SJSA1 (cell line): ENCODE measurements around the gene NKD1. TPM values are rescaled to one million over a fixed set of nuclear protein-coding genes. Genes with fewer than 3 reads are reported as not detected.

Experiments used
- DNase-seq, 2 experiments: peaks; one replicate each; pipeline ENCODE4 v3.0.0-alpha.2; 2015 to 2020; ENCODE audit warnings: low spot score in 2 of 2, low read depth in 1 of 2
- H3K27ac ChIP-seq: fragments of 250-450 bp; sonication (Bioruptor Pico); 2 replicates; pipeline ENCODE4 v1.5.1; 2020; ENCODE audit warnings: mild to moderate bottlenecking, moderate library complexity
- H3K27me3 ChIP-seq: fragments of 250-450 bp; sonication (Bioruptor Pico); replicated peaks from 2 replicates; pipeline ENCODE4 v1.5.1; 2020; ENCODE audit warnings: mild to moderate bottlenecking, moderate library complexity
- H3K36me3 ChIP-seq: fragments of 250-450 bp; sonication (Bioruptor Pico); 2 replicates; pipeline ENCODE4 v1.5.1; 2020; ENCODE audit warnings: mild to moderate bottlenecking
- H3K4me1 ChIP-seq: fragments of 250-450 bp; sonication (Bioruptor Pico); replicated peaks from 2 replicates; pipeline ENCODE4 v1.6.1; 2021; ENCODE audit warnings: mild to moderate bottlenecking
- H3K4me3 ChIP-seq: fragments of 250-450 bp; sonication (Bioruptor Pico); 2 replicates; pipeline ENCODE4 v1.5.1; 2020; ENCODE audit warnings: mild to moderate bottlenecking
- H3K9me3 ChIP-seq: fragments of 250-450 bp; sonication (Bioruptor Pico); replicated peaks from 2 replicates; pipeline ENCODE4 v1.5.1; 2020; ENCODE audit warnings: mild to moderate bottlenecking
- total RNA-seq: library from RNA; depleted of rRNA; stranded (reverse); fragments of >200 nt; shearing (Covaris generic); gene quantifications from 2 replicates; pipeline ENCODE4 v1.2.3, GENCODE V29; 2014

NKD1 gene
- total RNA-seq, 1 experiment from 2014 or later, result 0.42 TPM

DNA sequence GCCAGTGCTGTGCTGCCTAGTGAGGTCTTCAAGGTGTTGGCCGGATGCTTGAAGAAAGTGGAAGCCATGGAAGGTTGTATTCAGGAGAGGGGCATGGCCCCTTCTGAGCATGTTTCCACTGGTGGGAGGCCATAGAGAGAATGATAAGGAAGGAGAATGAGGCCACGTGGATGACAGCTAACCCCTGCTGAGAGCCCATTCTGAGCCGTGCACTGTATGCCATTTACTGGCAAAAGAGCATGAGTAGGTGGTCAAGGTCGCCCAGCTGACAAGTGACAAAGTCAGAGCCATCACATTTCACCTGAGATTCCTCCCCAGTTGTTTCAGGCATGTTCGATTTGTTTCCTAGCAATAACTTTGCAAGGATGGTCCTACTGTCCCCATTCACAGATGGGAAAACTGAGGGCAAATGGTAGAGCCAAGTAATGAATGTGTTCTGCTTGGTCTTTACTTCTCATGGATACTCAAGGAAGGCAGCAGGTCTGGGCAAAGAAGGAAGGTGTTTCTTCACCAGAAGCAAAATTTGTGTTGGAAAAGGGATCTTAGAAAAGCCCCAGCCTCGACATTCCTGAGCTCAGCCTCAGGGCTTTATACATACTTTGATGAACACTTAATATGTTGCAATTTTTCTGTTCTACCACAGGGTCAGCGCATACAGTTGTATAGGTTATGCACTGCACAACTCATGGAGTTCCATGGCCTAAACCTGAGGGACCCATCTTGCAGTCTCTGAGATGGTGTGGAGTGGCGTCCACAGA is 10.5 kb upstream of the NKD1 start:
- Histone ChIP-seq H3K4me3 (no peak overlapping the region), H3K36me3 (no peaks in the 10 kb centered on the region), H3K27me3 (peaks cover 7% of the 10 kb centered on the region; the same call in 1 of the 2 replicates)

DNA sequence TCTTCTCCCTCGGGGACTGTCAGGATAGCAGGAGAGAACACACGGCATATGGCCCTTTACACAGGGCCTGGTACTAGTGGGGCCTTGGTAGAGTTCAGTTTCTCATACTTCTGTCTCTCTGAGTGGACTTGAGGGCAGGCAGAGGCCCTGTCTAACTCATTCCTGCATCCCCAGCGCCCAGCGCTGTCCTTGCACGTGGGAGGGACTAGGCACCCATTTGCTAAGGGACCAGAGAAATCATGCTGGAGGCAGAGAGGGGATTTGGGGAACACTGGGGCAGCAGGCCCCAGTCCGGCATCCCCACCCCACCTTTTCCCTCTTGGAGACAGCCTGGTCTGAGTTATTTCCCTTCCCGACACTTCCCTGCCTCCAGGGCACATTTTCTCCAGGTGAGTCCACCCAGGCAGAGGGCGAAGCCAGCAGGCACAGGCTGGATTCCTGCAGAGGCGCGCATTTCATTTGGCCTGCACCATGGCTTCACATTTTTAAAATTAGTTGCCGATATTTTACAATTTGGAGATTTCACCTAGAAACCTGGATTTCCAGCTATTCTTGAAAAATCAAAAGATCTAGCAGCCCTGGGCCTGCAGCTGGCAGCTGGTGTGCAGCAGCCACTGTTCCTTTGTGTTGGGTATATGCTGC is 9.7 kb upstream of the NKD1 start:
- no peak for DNase-seq

More for the DNA sequence above, 10.5 kb upstream of the NKD1 start:
- Histone ChIP-seq H3K9me3 (no peaks in the 10 kb centered on the region), H3K27ac (no peak overlapping the region), H3K4me1 (no peaks in the 10 kb centered on the region)
- no peak for DNase-seq

DNA sequence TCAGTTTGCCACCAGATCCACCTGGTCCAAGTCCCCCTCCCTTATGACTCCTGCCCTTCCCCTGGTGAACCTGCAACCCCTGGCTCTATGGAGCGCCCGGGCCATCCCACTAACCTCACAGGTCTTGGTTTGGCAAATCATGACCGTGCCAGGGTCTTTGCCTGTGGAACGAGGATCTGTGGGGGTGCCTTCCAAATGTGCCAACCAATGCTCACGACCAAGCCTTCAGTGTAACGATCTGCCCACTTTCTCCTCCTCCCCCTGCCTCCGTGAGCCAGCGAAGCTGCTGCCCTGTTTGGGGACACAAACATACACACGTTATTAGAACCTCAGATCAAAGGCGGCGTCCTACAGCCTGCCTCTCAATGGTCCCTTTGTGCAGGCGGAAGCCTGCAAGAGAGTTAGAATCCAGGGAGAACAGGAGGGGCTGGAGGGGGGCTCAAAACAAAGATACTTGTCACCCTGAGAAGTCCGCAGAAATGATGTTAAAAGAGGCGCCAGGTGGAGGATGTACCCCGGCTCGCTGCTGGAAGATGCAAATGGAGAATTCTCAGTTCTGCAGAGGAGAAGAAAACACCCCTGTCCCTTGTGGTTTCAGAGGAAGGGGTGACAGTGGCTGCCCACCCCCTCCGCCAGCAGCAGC is 9.0 kb upstream of the NKD1 start:
- no peaks in the 10 kb centered on the region for H3K4me1 ChIP-seq
- H3K27me3 ChIP-seq, result peaks cover 7% of the 10 kb centered on the region; the same call in 1 of the 2 replicates
- no peak overlapping the region for H3K4me3 ChIP-seq
- no peak for DNase-seq
- H3K9me3 ChIP-seq, result no peaks in the 10 kb centered on the region
- H3K27ac ChIP-seq, result no peak overlapping the region
- no peaks in the 10 kb centered on the region for H3K36me3 ChIP-seq

More for the DNA sequence above, 9.7 kb upstream of the NKD1 start:
- Histone ChIP-seq H3K36me3 (no peaks in the 10 kb centered on the region), H3K4me1 (no peaks in the 10 kb centered on the region), H3K27me3 (peaks cover 7% of the 10 kb centered on the region; the same call in 1 of the 2 replicates), H3K9me3 (no peaks in the 10 kb centered on the region), H3K4me3 (no peak overlapping the region), H3K27ac (no peak overlapping the region)

DNA sequence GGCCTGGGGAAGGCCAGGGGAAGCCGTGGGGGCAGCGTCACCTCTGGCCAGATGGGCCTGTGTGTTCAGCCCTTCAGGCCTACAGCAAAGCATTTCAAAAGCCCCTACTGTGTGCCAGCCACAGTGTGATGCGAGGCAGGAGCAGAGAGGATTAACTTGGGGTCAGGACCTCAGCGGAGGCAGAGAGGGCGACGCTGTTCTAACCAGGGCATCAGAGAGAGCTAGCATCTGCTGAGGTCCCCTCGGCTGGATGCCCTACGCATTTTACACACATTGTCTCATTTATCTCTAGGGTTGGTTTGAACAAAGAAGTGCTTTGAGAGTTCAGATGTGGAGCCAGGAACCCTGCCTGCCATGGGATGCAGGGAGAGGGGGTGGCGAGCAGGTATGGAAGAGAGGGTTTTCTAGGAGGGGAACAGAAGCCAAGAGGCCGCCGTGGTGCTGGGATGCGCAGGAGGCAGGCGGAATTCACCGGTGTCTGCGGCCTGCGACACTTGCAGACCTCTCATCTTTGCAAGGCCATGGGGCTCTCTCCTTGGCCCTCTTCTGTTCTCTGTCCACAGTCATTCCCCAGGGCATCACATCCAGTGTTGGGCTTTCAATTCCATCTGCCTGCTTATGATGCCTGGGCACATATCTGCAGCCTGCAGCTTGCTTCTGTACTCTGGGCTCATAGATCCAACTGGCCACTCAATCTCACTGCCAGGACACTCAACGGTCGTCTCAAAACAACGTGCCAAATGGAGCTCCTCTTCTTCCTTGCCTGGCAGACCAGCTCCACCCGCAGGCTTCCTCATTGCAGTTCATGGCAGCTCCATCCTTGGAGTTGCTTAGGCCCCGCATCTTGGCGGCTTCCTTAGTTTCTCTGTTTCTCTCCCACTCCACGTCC is 8.1 kb upstream of the NKD1 start:
- Histone ChIP-seq H3K27me3 (peaks cover 7% of the 10 kb centered on the region; the same call in 1 of the 2 replicates), H3K36me3 (no peaks in the 10 kb centered on the region), H3K27ac (no peak overlapping the region), H3K4me3 (no peak overlapping the region), H3K9me3 (no peaks in the 10 kb centered on the region), H3K4me1 (no peaks in the 10 kb centered on the region)
- DNase-seq, result no peak

DNA sequence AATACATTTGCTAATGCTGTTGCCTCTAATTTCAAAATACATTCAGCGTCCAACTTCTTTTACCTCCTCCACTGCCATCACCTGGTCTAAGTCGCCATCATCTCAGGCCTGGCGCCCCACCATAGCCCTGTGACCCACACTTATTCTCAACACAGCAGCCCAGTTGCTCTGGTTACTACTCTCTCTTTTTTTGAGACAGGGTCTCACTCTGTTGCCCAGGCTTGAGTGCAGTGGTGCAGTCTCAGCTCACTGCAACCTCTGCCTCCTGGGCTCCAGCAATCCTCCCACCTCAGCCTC is 7.5 kb upstream of the NKD1 start:
- Histone ChIP-seq H3K4me3 (no peak overlapping the region), H3K36me3 (no peaks in the 10 kb centered on the region), H3K4me1 (no peaks in the 10 kb centered on the region), H3K27ac (no peak overlapping the region), H3K27me3 (peaks cover 7% of the 10 kb centered on the region; the same call in 1 of the 2 replicates), H3K9me3 (no peaks in the 10 kb centered on the region)
- no peak for DNase-seq

DNA sequence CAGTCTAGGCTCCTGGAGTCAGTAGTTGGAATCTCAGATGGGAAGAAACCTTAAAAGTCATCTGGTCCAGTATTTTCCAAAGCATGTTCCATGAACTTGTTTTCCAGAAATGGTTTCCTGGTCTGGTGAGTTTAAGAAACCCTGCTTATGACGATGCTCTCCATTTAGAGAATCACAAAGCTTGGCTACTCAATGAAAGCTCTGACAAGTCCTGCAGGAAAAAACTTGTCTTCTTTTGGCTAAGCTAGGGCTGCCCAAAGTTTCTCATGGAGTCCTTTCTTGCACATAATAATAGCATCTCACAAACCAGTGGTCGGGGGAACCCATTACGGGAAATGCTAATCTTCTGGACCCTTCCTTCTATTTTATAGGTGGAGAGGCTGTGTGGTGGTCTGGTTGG is 5.5 kb upstream of the NKD1 start:
- H3K27ac ChIP-seq, result no peak overlapping the region
- peaks cover 21% of the 10 kb centered on the region for H3K27me3 ChIP-seq
- H3K4me3 ChIP-seq, result no peak overlapping the region
- no peak for DNase-seq
- H3K4me1 ChIP-seq, result no peaks in the 10 kb centered on the region
- H3K36me3 ChIP-seq, result no peaks in the 10 kb centered on the region
- H3K9me3 ChIP-seq, result no peaks in the 10 kb centered on the region

DNA sequence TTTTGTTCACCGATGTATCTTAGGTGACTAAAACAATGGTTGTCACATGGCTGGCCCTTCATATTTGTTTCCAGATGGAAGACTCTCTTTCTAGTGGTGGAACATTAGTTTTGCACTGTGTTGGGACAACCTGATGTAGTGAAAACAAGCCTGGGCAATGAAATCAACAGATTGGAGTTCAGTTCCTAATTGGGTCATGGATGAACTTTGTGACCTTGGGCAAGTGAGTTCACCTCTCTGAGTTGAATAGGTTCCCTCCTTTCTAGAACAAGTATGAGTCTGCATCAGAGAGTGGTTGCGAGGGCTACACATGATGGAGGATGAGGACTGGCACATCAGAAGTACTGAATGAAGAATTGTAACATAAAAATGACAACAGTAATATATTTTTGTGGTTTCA is 2.1 kb upstream of the NKD1 start:
- H3K27me3 ChIP-seq, result peaks cover 25% of the 10 kb centered on the region
- DNase-seq, result no peak
- no peak overlapping the region for H3K4me3 ChIP-seq
- H3K36me3 ChIP-seq, result no peaks in the 10 kb centered on the region
- no peak overlapping the region for H3K27ac ChIP-seq
- peaks cover 5% of the 10 kb centered on the region for H3K4me1 ChIP-seq
- no peaks in the 10 kb centered on the region for H3K9me3 ChIP-seq

DNA sequence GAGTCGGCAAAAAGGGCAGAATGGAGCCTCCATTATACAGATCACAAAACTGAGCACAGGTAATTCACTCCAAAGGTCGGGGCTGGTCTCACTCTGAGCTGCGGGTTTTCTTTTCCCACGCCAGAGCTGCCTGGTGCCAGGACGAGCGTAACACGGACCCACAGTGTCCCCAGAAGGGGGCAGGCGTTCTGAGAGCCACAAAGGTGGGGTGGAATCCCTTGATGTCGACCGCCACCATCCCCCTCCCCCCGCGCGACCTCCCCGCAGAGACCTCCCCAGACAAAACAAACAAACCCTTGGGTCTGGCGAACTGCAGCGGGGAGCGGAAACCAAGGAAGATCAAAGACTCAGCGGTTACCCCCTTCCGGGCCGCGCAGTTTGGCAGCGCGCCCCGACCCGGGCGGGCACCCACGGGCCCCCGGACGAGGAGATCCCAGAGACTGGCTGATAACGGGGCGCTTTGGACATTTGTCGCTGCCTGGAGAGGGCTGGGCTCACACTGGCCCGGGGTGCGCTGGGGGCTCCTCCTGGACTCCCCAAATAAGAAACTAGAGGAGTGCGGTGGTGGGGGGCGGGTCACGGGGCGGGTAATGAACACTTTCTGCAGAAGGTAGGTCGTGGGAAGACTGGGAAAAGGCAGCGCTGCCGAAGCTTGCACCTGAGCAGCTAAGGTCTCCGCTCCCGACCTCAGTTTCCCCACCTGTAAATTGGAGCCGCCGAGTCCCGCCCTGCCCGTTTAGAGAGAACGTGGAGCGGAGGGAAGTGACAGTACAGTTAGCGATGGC is 664 bp upstream of the NKD1 start:
- H3K9me3 ChIP-seq, result no peaks in the 10 kb centered on the region
- H3K27me3 ChIP-seq, result peaks cover 19% of the 10 kb centered on the region
- peak overlapping the region; percentile 60 for H3K4me3 ChIP-seq
- no peak overlapping the region for H3K27ac ChIP-seq
- DNase-seq, result peak; percentile 24 to 55
- H3K36me3 ChIP-seq, result no peaks in the 10 kb centered on the region
- peaks cover 5% of the 10 kb centered on the region for H3K4me1 ChIP-seq

DNA sequence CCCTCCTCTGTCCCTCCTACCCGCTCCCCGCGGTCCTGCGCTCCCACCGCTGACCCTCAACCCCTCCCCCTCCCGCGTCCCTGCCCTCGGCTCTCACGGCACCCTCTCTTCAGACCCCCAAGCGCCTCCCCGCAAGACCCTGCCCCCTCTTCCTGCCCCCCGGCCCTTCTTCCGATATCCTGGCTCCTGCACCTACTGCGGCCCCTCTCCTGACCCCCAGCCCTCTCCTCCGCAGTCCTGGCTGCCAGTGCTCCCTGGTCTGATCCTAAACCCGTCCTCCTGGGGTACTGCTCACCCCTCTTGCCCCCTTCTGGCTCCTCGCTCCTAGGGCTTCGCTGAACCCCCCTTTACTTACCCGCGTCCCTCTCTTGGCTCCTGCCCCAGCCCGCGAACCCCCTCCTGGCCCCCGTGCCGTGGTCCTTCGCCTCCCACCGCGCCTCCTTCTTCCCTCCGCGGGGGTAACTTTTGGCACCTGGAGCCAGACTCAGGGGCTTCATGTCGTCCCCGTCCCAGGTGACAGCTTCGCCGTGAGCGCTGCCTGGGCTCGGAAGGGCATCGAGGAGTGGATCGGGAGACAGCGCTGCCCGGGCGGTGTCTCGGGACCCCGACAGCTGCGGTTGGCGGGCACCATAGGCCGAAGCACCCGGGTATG is 839 bp downstream of the NKD1 start:
- Histone ChIP-seq H3K27me3 (peaks cover 19% of the 10 kb centered on the region), H3K4me3 (peak overlapping the region; percentile 60), H3K36me3 (no peaks in the 10 kb centered on the region), H3K27ac (no peak overlapping the region), H3K9me3 (no peaks in the 10 kb centered on the region), H3K4me1 (peaks cover 5% of the 10 kb centered on the region)
- DNase-seq, result no peak

DNA sequence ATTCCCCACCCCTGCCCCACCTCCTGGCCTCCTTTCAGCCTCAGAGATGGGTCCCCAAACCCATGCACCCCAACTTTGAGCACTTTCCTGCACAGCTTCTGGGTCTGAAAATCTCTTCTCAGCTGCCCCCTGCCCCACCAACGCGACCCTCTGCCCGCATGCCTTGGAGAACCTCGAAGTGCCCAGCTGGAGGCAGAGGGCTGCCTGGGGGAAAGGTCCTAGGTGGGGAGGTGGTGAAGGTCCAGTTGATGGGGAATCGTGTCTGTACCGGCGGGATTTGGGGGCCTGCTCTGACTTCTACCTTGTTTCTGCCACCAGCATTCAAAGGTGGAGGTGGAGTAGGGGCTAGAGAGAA is 1.3 kb downstream of the NKD1 start:
- H3K27ac ChIP-seq, result no peak overlapping the region
- no peak for DNase-seq
- H3K9me3 ChIP-seq, result no peaks in the 10 kb centered on the region
- H3K4me1 ChIP-seq, result peaks cover 5% of the 10 kb centered on the region
- H3K36me3 ChIP-seq, result no peaks in the 10 kb centered on the region
- H3K4me3 ChIP-seq, result no peak overlapping the region
- H3K27me3 ChIP-seq, result peaks cover 19% of the 10 kb centered on the region

DNA sequence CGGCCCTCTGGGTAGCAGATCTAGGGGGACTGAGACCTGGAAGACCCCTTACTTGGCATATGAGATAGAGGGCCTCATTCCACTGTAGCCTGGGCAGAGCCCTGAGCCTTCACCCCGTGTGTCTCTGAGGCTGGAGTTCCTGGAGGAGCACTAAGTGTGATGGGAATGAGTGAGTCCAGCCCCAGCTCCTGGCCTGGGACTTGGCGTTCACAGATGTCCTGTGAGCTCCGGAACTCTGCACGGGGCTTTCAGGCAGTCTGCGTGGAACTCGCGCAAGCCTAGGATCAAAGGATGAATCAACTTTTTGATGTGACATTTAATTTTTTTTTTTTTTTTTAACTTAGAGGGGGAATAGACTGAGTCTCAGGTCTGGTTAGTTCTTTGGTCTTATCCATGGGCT is 1.8 kb downstream of the NKD1 start:
- H3K27me3 ChIP-seq, result peaks cover 19% of the 10 kb centered on the region
- DNase-seq, result no peak
- no peaks in the 10 kb centered on the region for H3K36me3 ChIP-seq
- H3K4me1 ChIP-seq, result peaks cover 5% of the 10 kb centered on the region
- no peaks in the 10 kb centered on the region for H3K9me3 ChIP-seq
- H3K4me3 ChIP-seq, result no peak overlapping the region
- no peak overlapping the region for H3K27ac ChIP-seq

DNA sequence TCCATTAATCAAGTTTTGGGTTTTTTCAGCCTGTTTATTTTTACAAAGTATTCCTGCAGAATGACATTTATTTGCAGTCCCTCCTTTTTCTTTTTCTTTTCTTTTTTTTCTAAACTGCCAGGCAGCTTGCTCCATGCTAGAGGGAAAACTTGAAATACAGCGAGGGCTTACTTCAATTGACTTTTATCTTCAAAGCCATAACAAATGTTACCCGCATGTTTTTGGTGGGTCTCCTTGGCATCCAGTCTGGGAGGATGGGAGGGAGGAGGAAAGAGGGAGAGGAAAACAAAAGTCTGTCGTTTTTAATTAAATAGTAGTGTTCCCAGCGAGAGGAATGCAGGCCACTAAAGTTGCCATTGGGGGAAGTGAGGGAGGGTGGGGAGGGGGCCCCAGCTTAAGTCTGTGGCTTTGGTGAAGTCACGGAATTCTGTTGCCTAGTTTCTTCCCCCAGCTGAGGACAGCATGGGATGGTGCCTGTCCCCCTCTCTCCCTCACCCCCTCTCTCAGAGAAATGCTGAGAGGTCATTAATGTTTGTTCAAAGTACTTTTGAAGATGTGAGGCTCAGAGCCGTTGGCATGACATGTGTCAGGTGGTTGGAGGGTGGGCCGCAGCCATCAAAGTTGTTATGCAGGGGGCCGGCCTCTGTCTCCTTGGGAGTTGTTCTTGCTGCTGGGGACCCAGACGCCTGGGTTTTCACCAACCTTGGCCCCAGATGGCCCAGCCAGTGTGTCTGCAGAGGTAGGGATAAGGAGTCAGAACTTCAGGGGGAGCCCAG is 2.9 kb downstream of the NKD1 start:
- Histone ChIP-seq H3K9me3 (no peaks in the 10 kb centered on the region), H3K4me1 (peaks cover 5% of the 10 kb centered on the region), H3K4me3 (no peak overlapping the region), H3K36me3 (no peaks in the 10 kb centered on the region), H3K27ac (no peak overlapping the region), H3K27me3 (peaks cover 14% of the 10 kb centered on the region)
- no peak for DNase-seq
